Loucy (cell line): Measurements from ENCODE around the gene RBM28.
"Not testable (repeated sequence)": the region's sequence is repeated elsewhere in the genome, so short reads cannot be mapped to it uniquely, and the experiment has no call there.

Source experiments
- H2AFZ ChIP-seq: fragments of 200-600 bp; sonication (generic); 2 replicates; pipeline ENCODE4 v1.6.0; 2016; ENCODE audit warnings: antibody characterized with exemption, mild to moderate bottlenecking, low read length, moderate library complexity
- H3F3A ChIP-seq: fragments of 200-600 bp; 2 replicates; pipeline ENCODE4 v1.6.0; 2016; ENCODE audit warnings: antibody characterized with exemption, low read depth, mild to moderate bottlenecking
- H3K27me3 ChIP-seq: fragments of 200-600 bp; sonication (generic); 2 replicates; pipeline ENCODE4 v1.6.1; 2014; ENCODE audit warnings: low read length, mild to moderate bottlenecking; ENCODE audit not compliant: insufficient read depth, poor library complexity, severe bottlenecking
- H3K36me3 ChIP-seq: fragments of 200-600 bp; sonication (generic); 2 replicates; pipeline ENCODE4 v1.6.1; 2016; ENCODE audit warnings: low read length; ENCODE audit not compliant: insufficient read depth
- H3K4me1 ChIP-seq: fragments of 200-600 bp; sonication (generic); 2 replicates; pipeline ENCODE4 v1.5.1; 2014; ENCODE audit warnings: low read length, mild to moderate bottlenecking; ENCODE audit not compliant: insufficient read depth, poor library complexity, severe bottlenecking
- H3K4me2 ChIP-seq: fragments of 200-600 bp; sonication (generic); 2 replicates; pipeline ENCODE4 v1.6.0; 2014; ENCODE audit warnings: antibody characterized with exemption, low read length, low read depth, mild to moderate bottlenecking; ENCODE audit not compliant: poor library complexity, severe bottlenecking
- H3K4me3 ChIP-seq: fragments of 200-600 bp; sonication (generic); 2 replicates; pipeline ENCODE4 v1.5.1; 2014; ENCODE audit warnings: low read length, mild to moderate bottlenecking, mixed read lengths; ENCODE audit not compliant: poor library complexity, severe bottlenecking
- H3K79me2 ChIP-seq: fragments of 200-600 bp; sonication (generic); 2 replicates; pipeline ENCODE4 v1.6.1; 2014; ENCODE audit warnings: low read length; ENCODE audit not compliant: insufficient read depth
- H3K9ac ChIP-seq: fragments of 200-600 bp; sonication (generic); 2 replicates; pipeline ENCODE4 v1.6.0; 2014; ENCODE audit warnings: mild to moderate bottlenecking, low read depth, low read length, moderate library complexity; ENCODE audit not compliant: poor library complexity, severe bottlenecking
- H3K9me2 ChIP-seq: fragments of 200-600 bp; sonication (generic); replicated peaks from 2 replicates; pipeline ENCODE4 v1.6.1; 2016; ENCODE audit warnings: low read depth, low read length, mixed read lengths
- H3K9me3 ChIP-seq: fragments of 200-600 bp; sonication (generic); 2 replicates; pipeline ENCODE4 v1.6.1; 2014; ENCODE audit warnings: mild to moderate bottlenecking, antibody characterized with exemption, low read length, low read depth; ENCODE audit not compliant: insufficient read depth
- H4K20me1 ChIP-seq: fragments of 200-600 bp; sonication (generic); 2 replicates; pipeline ENCODE4 v1.6.0; 2014; ENCODE audit warnings: antibody characterized with exemption, low read length, mild to moderate bottlenecking; ENCODE audit not compliant: insufficient read depth, poor library complexity, severe bottlenecking
- CTCF ChIP-seq: fragments of 200-600 bp; sonication (generic); conservative IDR thresholded peaks from 2 replicates; pipeline ENCODE4 v1.5.1; 2014; ENCODE audit warnings: mild to moderate bottlenecking, antibody characterized with exemption, low read length
- EZH2phosphoT487 ChIP-seq: fragments of 200-600 bp; IDR thresholded peaks from 2 replicates; pipeline ENCODE4 v1.6.1; 2018; ENCODE audit warnings: antibody characterized with exemption, mild to moderate bottlenecking, moderate library complexity, borderline replicate concordance

RBM28 gene

GRCh38 chr7:128281605-128282380 lies 61.9 kb downstream of the RBM28 start:
- H3K79me2 ChIP-seq, result no peaks in the 10 kb centered on the region
- no peak overlapping the region for H3K4me2 ChIP-seq
- no peak overlapping the region for H3K9ac ChIP-seq
- no peak overlapping the region for H2AFZ ChIP-seq
- H3K4me3 ChIP-seq, result no peak overlapping the region
- H4K20me1 ChIP-seq, result no peaks in the 10 kb centered on the region
- TF ChIP-seq EZH2phosphoT487 (no peak), CTCF (no peak)
- H3K9me2 ChIP-seq, result no peaks in the 10 kb centered on the region
- no peaks in the 10 kb centered on the region for H3F3A ChIP-seq
- no peaks in the 10 kb centered on the region for H3K27me3 ChIP-seq
- H3K36me3 ChIP-seq, result no peaks in the 10 kb centered on the region; the same call in 1 of the 2 replicates
- H3K9me3 ChIP-seq, result peaks cover 4% of the 10 kb centered on the region; the same call in 1 of the 2 replicates
- H3K4me1 ChIP-seq, result no peaks in the 10 kb centered on the region

GRCh38 chr7:128280451-128280850 lies 63.3 kb downstream of the RBM28 start:
- not testable (repeated sequence) for H3K9me3 ChIP-seq, H2AFZ ChIP-seq, H3K4me1 ChIP-seq, H3K9ac ChIP-seq, H3K9me2 ChIP-seq, H3K36me3 ChIP-seq, H4K20me1 ChIP-seq, H3F3A ChIP-seq, H3K79me2 ChIP-seq, H3K27me3 ChIP-seq, H3K4me3 ChIP-seq, H3K4me2 ChIP-seq

GRCh38 chr7:128279124-128279713 lies 64.5 kb downstream of the RBM28 start:
- no peak overlapping the region for H3K4me2 ChIP-seq
- TF ChIP-seq CTCF (no peak), EZH2phosphoT487 (no peak)
- no peak overlapping the region for H2AFZ ChIP-seq
- H3K9ac ChIP-seq, result no peak overlapping the region
- H3K4me3 ChIP-seq, result no peak overlapping the region
- no peaks in the 10 kb centered on the region for H3K36me3 ChIP-seq
- no peaks in the 10 kb centered on the region for H3K9me2 ChIP-seq
- no peaks in the 10 kb centered on the region for H3K4me1 ChIP-seq
- no peaks in the 10 kb centered on the region for H3K79me2 ChIP-seq
- no peaks in the 10 kb centered on the region for H3F3A ChIP-seq
- H3K27me3 ChIP-seq, result no peaks in the 10 kb centered on the region
- no peaks in the 10 kb centered on the region for H4K20me1 ChIP-seq
- H3K9me3 ChIP-seq, result peaks cover 4% of the 10 kb centered on the region; the same call in 1 of the 2 replicates

- H3K79me2 ChIP-seq, result no peaks in the 10 kb centered on the region
- H3K4me2 ChIP-seq, result no peak overlapping the region
- no peak overlapping the region for H3K9ac ChIP-seq
- H4K20me1 ChIP-seq, result no peaks in the 10 kb centered on the region
- no peaks in the 10 kb centered on the region for H3K27me3 ChIP-seq
- no peaks in the 10 kb centered on the region for H3K9me2 ChIP-seq
- TF ChIP-seq CTCF, result no peak
- TF ChIP-seq EZH2phosphoT487, result no peak
- H3K4me3 ChIP-seq, result no peak overlapping the region
- no peaks in the 10 kb centered on the region for H3F3A ChIP-seq
- H3K4me1 ChIP-seq, result no peaks in the 10 kb centered on the region
- H3K36me3 ChIP-seq, result no peaks in the 10 kb centered on the region
- no peak overlapping the region for H2AFZ ChIP-seq
- peaks cover 4% of the 10 kb centered on the region; the same call in 1 of the 2 replicates for H3K9me3 ChIP-seq
These were observed 65.3 kb downstream of the RBM28 start for GRCh38 chr7:128278366-128278765.
